ENCODE measurements around the gene FBXW2.
A peak's percentile ranks its signal among the peaks of the same experiment; 100 is the strongest.

The FBXW2 gene

GRCh38 chr9:120712539-120713031 is 80.6 kb downstream of the FBXW2 start:
- DNase-seq: no peak

GRCh38 chr9:120711841-120712538 is 81.2 kb downstream of the FBXW2 start:
- no peak for DNase-seq

DNA sequence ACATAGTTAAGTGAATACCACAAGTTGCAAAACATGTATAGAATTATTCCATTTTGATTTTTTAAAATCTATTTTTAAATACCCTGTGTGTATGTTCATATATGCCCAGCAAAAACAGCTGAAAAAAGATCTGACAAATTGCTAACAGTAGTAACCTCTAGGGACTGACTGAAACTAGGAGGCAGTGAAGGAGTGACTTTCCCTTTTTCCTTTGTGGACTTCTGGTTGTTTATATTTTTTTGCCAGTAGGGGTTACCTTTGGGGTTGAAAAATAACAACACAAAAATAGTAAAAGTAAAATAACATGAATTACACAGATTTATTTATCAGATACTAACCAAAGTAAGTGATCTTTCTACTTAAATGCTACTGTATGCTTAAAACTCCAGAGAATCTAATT is 81.9 kb downstream of the FBXW2 start:
- DNase-seq: no peak

DNA sequence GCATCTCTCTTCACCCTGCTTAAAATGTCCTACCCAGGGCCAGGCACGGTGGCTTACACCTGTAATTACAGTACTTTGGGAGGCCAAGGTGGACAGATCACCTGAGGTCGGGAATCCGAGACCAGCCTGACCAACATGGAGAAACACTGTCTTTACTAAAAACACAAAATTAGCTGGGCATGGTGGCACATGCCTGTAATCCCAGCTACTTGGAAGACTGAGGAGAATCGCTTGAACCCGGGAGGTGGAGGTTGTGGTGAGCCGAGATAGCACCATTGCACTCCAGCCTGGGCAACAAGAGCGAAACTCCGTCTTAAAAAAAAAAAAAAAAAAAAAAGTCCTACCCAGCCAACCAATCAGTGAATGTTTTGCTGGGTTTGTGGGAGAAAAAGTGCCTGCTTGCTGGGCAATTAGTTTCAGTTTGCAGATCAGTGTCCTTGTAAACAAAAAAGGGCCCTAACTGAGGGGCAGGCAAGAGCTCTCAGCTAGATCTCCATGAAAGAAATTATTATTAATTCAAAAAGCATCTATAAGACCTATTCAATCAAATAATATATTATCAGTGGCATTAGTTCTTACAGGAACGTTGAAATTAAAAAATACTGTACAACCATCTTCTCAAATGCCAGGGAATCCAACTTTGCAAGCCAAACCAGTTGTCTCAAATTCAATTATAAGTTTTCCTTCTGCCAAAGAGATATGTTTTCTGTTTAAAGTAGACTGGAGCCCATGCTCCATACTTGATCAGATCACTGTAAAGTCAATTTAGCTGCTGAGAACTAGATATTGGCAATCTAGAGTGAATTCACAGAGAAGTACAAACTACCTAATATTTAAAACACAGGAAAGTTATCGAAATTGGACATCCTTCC is 82.9 kb downstream of the FBXW2 start:
- DNase-seq: peak in 1 of 2 experiments; percentile 17

- no peak for DNase-seq
These were observed 84.5 kb downstream of the FBXW2 start for GRCh38 chr9:120708526-120709224.

- no peak for DNase-seq
These were observed 86.0 kb downstream of the FBXW2 start for GRCh38 chr9:120707170-120707569.
